Measurements from ENCODE around the gene SPDYE1.

GRCh38 chr7:44050915-44051560, 53.3 kb downstream of the SPDYE1 start:
- no peak for TF ChIP-seq CTCF (optimal IDR thresholded peaks at IDR 0.05 in 1 of 3, IDR thresholded peaks at IDR 0.05 in 1 of 3, conservative IDR thresholded peaks at IDR 0.05 in 1 of 3; ENCODE audit: extremely low read depth in 1 of 3, insufficient read depth in 2 of 3, low read length in 3 of 3)
- no peak for TF ChIP-seq EZH2 (IDR thresholded peaks at IDR 0.05; ENCODE audit: low read length)

Data from keratinocyte (primary cell).